LNCAP (cell line): ENCODE data around the gene PRKCH.

Source experiments
- CTCF ChIP-seq: fragments of 450-650 bp; IDR thresholded peaks from 2 replicates; pipeline ENCODE4 v1.5.1; 2017; ENCODE audit warnings: mild to moderate bottlenecking

PRKCH gene

GRCh38 chr14:61531465-61532122 lies 210.2 kb downstream of the PRKCH start:
- TF ChIP-seq CTCF = no peak

- no peak for TF ChIP-seq CTCF
These were observed 210.7 kb downstream of the PRKCH start for GRCh38 chr14:61532123-61532505.

- TF ChIP-seq CTCF = no peak
These were observed 211.4 kb downstream of the PRKCH start for GRCh38 chr14:61532763-61533162.

- no peak for TF ChIP-seq CTCF
These were observed 212.3 kb downstream of the PRKCH start for GRCh38 chr14:61533513-61534255.

GRCh38 chr14:61535032-61535431 lies 213.7 kb downstream of the PRKCH start:
- no peak for TF ChIP-seq CTCF

GRCh38 chr14:61535458-61535857 lies 214.1 kb downstream of the PRKCH start:
- TF ChIP-seq CTCF = no peak

- no peak for TF ChIP-seq CTCF
These were observed 215.5 kb downstream of the PRKCH start for GRCh38 chr14:61536661-61537562.
